ENCODE measurements around the gene BAZ1A. TPM values are rescaled to one million over a fixed set of nuclear protein-coding genes. Genes with fewer than 3 reads are reported as not detected.

Gene BAZ1A
- total RNA-seq, 4 donors from 2014 or later = 14.6 to 27.3 (median 24.5) TPM

DNA sequence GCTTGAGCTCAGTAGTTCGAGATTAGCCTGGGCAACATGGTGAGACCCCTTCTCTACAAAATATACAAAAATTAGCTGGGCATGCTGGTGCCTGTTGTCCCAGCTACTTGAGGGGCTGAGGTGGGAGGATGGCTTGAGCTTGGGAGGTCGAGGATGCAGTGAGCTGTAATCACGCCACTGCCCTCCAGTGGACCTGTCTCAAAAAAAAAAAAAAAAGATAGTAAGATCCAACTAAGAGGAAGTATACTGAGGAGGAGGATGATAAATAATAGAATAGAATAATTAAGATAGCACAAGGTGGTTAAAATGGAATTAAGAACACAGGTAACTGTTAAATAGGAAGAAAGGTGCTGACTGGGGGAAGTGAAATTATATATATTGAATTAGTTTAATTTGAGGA is 37.0 kb upstream of the BAZ1A start:
- 76% methylated on average over 3 of the region's 3 CpGs for WGBS
- DNase-seq (ENCODE audit: extremely low spot score) = no peak
- intact Hi-C loops (cut with DNase I) = no loop called here
- no peak overlapping the region for H3K27ac ChIP-seq (replicated peaks in 1 of 4)
- TF ChIP-seq POLR2A (IDR thresholded peaks at IDR 0.05; ENCODE audit: low read depth) (no peak), EP300 (IDR thresholded peaks at IDR 0.05) (no peak), POLR2AphosphoS5 (IDR thresholded peaks at IDR 0.05) (no peak)
- TF ChIP-seq, protein P1, sequence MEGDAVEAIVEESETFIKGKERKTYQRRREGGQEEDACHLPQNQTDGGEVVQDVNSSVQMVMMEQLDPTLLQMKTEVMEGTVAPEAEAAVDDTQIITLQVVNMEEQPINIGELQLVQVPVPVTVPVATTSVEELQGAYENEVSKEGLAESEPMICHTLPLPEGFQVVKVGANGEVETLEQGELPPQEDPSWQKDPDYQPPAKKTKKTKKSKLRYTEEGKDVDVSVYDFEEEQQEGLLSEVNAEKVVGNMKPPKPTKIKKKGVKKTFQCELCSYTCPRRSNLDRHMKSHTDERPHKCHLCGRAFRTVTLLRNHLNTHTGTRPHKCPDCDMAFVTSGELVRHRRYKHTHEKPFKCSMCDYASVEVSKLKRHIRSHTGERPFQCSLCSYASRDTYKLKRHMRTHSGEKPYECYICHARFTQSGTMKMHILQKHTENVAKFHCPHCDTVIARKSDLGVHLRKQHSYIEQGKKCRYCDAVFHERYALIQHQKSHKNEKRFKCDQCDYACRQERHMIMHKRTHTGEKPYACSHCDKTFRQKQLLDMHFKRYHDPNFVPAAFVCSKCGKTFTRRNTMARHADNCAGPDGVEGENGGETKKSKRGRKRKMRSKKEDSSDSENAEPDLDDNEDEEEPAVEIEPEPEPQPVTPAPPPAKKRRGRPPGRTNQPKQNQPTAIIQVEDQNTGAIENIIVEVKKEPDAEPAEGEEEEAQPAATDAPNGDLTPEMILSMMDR (IDR thresholded peaks at IDR 0.05) = no peak
- H3K9me3 ChIP-seq = no peaks in the 10 kb centered on the region
- no peaks in the 10 kb centered on the region for H3K36me3 ChIP-seq
- no peaks in the 10 kb centered on the region for H3K4me1 ChIP-seq
- no peak overlapping the region for H3K4me3 ChIP-seq
- H3K27me3 ChIP-seq = no peaks in the 10 kb centered on the region

DNA sequence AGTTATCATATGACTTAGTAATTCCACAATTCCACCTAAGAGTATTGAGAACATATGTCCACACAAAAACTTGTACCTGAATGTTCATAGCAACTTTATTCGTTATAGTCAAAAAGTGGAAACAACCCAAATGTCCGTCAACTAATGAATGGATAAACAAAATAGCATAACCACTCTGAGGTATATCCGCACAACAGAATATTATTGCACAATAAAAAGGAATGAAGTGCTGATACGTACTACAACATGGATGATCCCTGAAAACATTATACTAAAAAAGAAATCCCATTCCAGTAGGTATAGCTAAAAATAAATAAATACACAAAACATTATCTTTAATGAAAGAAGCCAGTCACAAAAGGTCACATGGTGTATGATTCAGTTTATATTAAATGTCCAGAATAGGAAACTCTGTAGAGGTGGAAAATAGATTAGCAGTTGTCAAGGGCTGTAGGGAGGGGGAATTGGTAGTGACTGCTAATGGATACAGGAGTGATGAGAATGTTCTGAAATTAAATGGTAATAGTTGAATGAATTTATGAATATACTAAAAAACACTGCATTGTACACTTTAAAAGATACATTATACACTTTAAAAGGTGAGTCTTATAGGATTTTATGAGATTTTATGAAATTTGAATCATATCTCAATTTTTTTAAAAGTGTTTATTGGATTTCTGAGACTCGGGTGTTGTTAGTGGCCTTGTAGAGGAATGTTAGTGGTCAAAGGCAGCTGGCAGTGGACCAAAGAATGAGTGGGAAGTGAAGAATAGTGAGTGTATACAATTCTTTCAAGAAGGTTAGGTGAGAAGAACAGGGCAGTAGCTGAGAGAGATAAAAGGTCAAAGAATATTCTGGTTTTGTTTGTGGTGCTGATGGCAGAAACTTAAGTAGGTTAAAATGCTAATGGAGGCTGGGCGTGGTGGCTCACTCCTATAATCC is 36.3 kb upstream of the BAZ1A start:
- TF ChIP-seq EP300 (IDR thresholded peaks at IDR 0.05) = no peak
- TF ChIP-seq, protein P1 (IDR thresholded peaks at IDR 0.05) = no peak
- TF ChIP-seq POLR2AphosphoS5 (IDR thresholded peaks at IDR 0.05) = no peak
- no peak for TF ChIP-seq POLR2A (IDR thresholded peaks at IDR 0.05; ENCODE audit: low read depth)
- intact Hi-C loops (cut with DNase I) = no loop called here
- WGBS = 78% methylated on average over 6 of the region's 6 CpGs

DNA sequence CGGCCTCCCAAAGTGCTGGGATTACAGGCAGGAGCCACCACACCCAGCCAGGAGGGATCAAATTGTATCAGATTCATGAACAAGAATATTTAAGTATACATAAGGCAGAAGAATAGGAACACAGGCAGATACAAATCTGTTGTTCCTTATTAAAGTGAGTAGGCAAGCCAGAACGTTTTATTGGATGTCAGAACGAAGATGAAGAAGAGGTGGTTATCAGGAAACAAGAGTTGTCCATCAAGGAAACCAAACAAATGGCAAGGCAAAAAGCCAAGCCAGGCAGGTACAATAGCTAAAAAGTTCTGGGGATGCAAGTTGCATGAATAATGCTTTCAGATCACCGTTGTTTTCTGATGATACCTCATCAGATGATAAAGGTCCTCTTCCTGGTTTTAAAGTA is 31.1 kb upstream of the BAZ1A start:
- WGBS = 81% methylated on average over 4 of the region's 4 CpGs
- TF ChIP-seq POLR2AphosphoS5 (IDR thresholded peaks at IDR 0.05) (no peak), EP300 (IDR thresholded peaks at IDR 0.05) (no peak), POLR2A (IDR thresholded peaks at IDR 0.05; ENCODE audit: low read depth) (no peak)
- TF ChIP-seq, protein P1 (IDR thresholded peaks at IDR 0.05) = no peak
- intact Hi-C loops (cut with DNase I) = no loop called here

More for the DNA sequence above, 36.3 kb upstream of the BAZ1A start:
- Histone ChIP-seq H3K9me3 (no peaks in the 10 kb centered on the region), H3K4me3 (no peak overlapping the region), H3K27ac (replicated peaks in 1 of 4) (no peak overlapping the region), H3K36me3 (no peaks in the 10 kb centered on the region), H3K27me3 (no peaks in the 10 kb centered on the region), H3K4me1 (no peaks in the 10 kb centered on the region)
- no peak for DNase-seq (ENCODE audit: extremely low spot score)

DNA sequence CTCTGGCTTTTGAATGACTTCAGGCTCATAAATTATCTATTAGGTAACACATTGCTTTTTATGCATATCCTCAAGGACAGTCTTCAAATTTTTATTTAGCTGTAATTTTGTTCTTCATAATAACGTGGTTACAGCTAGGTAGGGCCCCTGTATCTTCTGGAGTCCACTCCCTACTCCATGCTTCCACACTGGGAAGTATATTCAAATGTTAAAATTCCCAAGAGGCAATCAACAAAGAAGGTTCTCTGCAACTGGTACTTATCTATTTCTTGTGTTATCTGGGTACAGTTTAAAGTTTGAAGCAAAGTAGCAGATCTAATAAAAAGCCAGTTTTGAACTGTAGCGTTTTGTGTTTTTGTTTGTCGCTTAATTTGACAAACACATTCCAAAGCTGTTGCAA is 20.1 kb upstream of the BAZ1A start:
- intact Hi-C loops (cut with DNase I) = no loop called here
- DNase-seq (ENCODE audit: extremely low spot score) = no peak

More for the DNA sequence above, 31.1 kb upstream of the BAZ1A start:
- H3K9me3 ChIP-seq = no peaks in the 10 kb centered on the region
- H3K36me3 ChIP-seq = no peaks in the 10 kb centered on the region
- H3K4me3 ChIP-seq = no peak overlapping the region
- no peaks in the 10 kb centered on the region for H3K4me1 ChIP-seq
- H3K27me3 ChIP-seq = no peaks in the 10 kb centered on the region
- no peak for DNase-seq (ENCODE audit: extremely low spot score)
- no peak overlapping the region for H3K27ac ChIP-seq (replicated peaks in 1 of 4)

More for the DNA sequence above, 20.1 kb upstream of the BAZ1A start:
- H3K27me3 ChIP-seq = no peaks in the 10 kb centered on the region
- no peaks in the 10 kb centered on the region for H3K36me3 ChIP-seq
- no peak overlapping the region for H3K27ac ChIP-seq (replicated peaks in 1 of 4)
- 66% methylated on average over 3 of the region's 3 CpGs for WGBS
- no peak overlapping the region for H3K4me3 ChIP-seq
- TF ChIP-seq EP300 (IDR thresholded peaks at IDR 0.05) = no peak
- TF ChIP-seq POLR2A (IDR thresholded peaks at IDR 0.05; ENCODE audit: low read depth) = no peak
- TF ChIP-seq, protein P1 (IDR thresholded peaks at IDR 0.05) = no peak
- no peak for TF ChIP-seq POLR2AphosphoS5 (IDR thresholded peaks at IDR 0.05)
- no peaks in the 10 kb centered on the region for H3K4me1 ChIP-seq
- no peaks in the 10 kb centered on the region for H3K9me3 ChIP-seq

Measured in esophagus muscularis mucosa (tissue), 4 donors.